MG63 (cell line): ENCODE measurements around the gene FAM117A. TPM values are rescaled to one million over a fixed set of nuclear protein-coding genes. Genes with fewer than 3 reads are reported as not detected.
"Not testable (repeated sequence)": the region's sequence is repeated elsewhere in the genome, so short reads cannot be mapped to it uniquely, and the experiment has no call there.

Experiments used
- DNase-seq: peaks from one replicate; pipeline ENCODE4 v3.0.0-alpha.2; 2020
- H3K27me3 ChIP-seq: fragments of 250-450 bp; sonication (Bioruptor Pico); 2 replicates; pipeline ENCODE4 v1.5.1; 2020; ENCODE audit warnings: mild to moderate bottlenecking, moderate library complexity
- H3K36me3 ChIP-seq: fragments of 250-450 bp; sonication (Bioruptor Pico); 2 replicates; pipeline ENCODE4 v1.5.1; 2020; ENCODE audit warnings: mild to moderate bottlenecking, moderate library complexity
- H3K4me3 ChIP-seq: fragments of 250-450 bp; sonication (Bioruptor Pico); 2 replicates; pipeline ENCODE4 v1.5.1; 2020; ENCODE audit warnings: mild to moderate bottlenecking, moderate library complexity
- H3K9me3 ChIP-seq: fragments of 250-450 bp; sonication (Bioruptor Pico); 2 replicates; pipeline ENCODE4 v1.5.1; 2020; ENCODE audit warnings: mild to moderate bottlenecking, moderate library complexity
- total RNA-seq: library from RNA; depleted of rRNA; stranded (reverse); fragments of >200 nt; shearing (Covaris generic); gene quantifications from 2 replicates; pipeline ENCODE4 v1.2.3, GENCODE V29; 2014; ENCODE audit warnings: low replicate concordance; rRNA removed

The FAM117A gene
- total RNA-seq, 1 experiment from 2014 or later, result 1.4 TPM

DNA sequence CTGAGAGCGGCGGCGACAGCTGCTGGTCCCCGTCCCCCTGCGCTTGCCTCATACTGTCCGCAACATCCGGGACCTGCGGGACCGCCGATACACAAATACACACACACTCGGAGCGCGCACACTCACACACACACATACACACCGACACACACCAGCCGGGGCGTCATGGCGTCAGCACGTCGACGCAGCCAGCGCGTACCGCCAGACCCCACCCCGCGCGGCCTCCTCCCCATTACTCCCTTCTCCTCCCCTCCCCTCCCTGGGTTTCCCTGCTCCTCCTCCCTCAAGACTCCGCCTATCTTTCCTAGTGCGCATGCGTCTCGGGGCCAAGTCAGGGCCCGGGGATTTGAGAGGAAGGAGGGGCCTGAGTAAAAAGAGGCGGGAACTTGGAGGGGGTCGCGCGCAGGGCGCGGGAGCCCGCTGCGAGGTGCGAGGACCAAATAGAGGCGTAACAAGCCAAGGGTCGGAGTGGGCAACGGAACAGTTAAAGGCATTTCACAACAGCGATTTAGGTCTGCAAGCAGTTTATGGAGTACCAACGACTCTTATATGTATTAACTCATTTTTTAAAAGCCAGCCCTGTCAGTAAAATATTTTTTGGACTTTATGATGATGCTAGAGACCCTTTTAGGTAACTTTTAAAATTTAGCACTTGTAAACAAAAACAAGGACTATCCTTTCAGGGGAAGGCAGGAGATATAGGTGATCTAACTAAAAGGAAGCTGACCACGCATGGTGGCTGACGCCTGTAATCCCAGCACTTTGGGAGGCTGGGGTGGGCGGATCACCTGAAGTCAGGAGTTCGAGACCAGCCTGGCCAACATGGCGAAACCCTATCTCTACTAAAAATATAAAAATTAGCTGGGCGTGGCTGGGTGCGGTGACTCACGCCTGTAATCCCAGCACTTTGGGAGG, 85.7 kb downstream of the FAM117A start, which contains the start of gene SPOP:
SPOP (minus strand) TSS at position 165 of the 915 bp plus-strand sequence. CDS start 55,287 bp downstream, outside the sequence.
- peak; percentile 99 for DNase-seq
- no peaks in the 10 kb centered on the region for H3K27me3 ChIP-seq

DNA sequence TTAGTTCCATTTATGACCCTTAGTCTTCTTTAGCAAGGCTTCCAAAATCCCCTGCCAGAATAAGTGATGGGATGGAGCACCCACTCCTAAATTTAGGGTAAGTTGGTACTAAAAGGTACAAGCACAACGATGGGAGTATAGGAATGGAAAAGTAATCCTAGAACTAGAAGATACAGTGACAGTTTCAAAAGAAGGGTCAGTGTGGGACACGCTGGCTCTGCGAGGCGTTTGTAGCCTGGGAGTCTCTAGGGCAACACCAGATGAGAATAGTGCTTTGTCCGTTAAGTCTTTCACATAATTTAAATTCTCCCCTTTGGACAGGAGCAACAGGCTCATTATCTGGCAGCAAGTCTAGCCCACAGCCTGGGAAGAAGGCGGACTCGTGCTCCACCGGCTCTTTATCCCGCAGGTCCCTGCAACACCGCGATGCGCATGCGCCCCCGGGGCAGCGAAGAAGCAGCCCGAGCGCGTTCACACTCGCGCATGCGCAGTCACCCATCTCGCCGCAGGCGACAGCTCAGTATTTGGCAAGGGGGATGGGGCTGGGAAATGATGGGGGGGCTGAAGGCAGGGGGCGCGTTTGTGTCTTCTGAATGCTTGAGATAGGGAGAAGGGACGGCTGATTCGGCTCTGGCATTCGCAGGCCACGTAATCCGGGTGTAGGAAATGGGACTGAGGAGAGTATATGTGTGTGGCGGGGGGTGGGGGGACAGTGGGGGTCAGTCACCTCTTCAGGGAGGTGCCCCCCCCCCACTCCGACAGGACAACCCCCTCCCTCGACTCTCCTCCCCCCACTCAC, 86.6 kb downstream of the FAM117A start:
- Histone ChIP-seq H3K36me3 (peaks cover 23% of the 10 kb centered on the region), H3K27me3 (no peaks in the 10 kb centered on the region), H3K9me3 (peaks cover 4% of the 10 kb centered on the region), H3K4me3 (peak overlapping the region; percentile 82)
- DNase-seq, result peak; percentile 95

More for the DNA sequence above, 85.7 kb downstream of the FAM117A start, which contains the start of gene SPOP:
- Histone ChIP-seq H3K9me3 (peaks cover 4% of the 10 kb centered on the region), H3K36me3 (peaks cover 23% of the 10 kb centered on the region), H3K4me3 (peak within 1 kb of the TSS; percentile 82)

DNA sequence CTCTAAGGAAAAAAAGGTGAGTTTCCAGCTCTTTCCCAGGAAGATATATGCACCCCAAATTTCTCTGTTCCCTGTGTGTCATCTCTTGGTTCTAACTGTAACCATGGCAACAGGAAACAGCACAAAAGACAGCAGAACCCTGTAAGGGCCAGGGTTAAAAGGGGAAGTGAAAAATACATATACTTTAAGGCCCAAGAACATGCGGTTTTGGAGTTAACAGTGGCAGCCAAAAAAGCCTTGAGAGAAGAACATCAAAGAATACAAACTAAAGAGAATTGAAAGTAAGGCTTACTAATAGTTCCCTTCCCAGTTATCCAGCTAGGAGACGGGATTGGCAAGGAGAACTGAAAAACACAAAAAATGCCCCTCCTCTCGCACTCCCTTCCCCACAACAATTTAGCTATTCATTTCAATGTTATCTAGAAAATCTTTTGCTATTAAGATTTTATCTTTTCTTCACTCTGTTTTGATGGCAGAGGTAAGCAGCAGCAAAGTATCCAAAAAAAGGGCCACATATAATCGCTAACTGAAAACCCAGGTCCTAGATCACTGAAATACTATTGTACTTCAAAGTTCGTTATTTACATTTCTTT, 87.6 kb downstream of the FAM117A start:
- Histone ChIP-seq H3K9me3 (peaks cover 4% of the 10 kb centered on the region), H3K36me3 (peaks cover 23% of the 10 kb centered on the region), H3K4me3 (peak overlapping the region; percentile 82), H3K27me3 (no peaks in the 10 kb centered on the region)
- no peak for DNase-seq

DNA sequence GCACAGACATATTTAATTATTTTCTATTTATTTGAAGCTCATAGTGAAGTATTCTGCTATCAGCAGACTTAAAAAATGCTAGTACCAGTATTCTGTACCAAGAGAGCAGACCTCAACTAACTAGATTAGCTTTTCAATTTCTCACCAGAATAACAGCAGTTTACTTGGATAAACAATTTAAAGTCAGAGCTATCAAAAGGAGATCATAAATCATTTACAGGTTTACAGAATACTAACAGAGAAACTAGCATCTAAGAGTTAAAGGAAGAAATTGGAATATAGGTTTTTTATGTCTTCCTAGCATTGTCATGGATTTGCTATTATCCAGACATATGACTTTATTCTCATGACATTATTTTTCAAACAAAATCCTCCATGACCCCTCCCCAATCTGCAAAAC, 89.4 kb downstream of the FAM117A start:
- no peak for DNase-seq
- Histone ChIP-seq H3K9me3 (peaks cover 4% of the 10 kb centered on the region), H3K36me3 (peaks cover 23% of the 10 kb centered on the region), H3K4me3 (no peak overlapping the region), H3K27me3 (no peaks in the 10 kb centered on the region)

DNA sequence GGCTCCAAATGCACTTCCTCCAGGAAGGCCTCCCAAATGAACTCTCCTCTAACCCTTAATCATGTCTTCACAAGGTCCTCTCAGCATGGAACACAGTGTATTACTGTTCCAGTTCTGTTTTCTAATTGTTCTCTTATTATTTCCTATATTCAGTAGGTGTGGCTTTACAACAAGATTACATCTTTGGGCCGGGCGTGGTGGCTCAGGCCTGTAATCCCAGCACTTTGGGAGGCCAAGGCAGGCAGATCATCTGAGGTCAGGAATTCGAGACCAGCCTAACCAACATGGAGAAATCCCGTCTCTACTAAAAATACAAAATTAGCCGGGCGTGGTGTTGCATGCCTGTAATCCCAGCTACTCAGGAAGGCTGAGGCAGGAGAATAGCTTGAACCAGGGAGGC, 90.3 kb downstream of the FAM117A start:
- H3K9me3 ChIP-seq, H3K4me3 ChIP-seq, DNase-seq, H3K27me3 ChIP-seq: not testable (repeated sequence)
- H3K36me3 ChIP-seq, result peaks cover 23% of the 10 kb centered on the region

DNA sequence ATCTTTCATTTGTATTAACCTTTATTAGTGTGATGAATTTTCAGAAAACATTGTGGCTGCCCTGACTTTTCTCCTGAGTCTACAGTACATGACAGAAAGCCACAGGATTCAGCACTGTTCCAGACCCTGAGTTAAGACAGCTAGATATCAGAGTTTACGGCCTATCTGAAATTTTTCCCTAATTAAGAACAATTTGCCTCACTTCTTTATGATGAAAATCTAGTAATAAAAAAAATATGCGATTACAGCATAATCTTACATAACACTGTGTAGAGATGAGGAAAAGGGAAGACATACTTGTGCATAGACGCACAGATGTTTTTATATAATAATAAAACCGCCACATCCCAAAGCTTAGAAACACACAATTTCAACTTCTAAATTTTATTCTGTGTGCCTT, 93.3 kb downstream of the FAM117A start:
- H3K9me3 ChIP-seq, result no peaks in the 10 kb centered on the region

DNA sequence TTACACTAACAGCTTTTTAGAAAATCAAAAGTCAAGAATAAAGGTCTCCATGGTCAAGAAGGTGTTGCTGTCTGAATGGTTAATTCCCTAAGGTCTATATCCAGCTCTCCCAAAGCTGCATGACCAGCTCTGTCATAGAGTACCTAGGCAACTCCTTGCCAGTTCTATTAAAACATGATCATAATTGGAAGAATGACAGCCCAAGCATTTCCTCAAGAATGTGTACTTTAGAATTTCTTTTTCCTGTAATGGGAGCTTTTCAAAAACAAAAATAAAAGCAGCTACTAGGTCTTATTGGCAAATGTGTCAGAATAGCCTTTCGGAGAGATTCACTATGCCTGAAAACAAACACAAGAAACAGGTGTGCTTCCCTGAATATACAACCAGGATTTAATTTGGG, 93.9 kb downstream of the FAM117A start:
- H3K4me3 ChIP-seq, result no peak overlapping the region
- H3K36me3 ChIP-seq, result peaks cover 33% of the 10 kb centered on the region
- no peaks in the 10 kb centered on the region for H3K27me3 ChIP-seq
- DNase-seq, result no peak
- no peaks in the 10 kb centered on the region for H3K9me3 ChIP-seq

More for the DNA sequence above, 93.3 kb downstream of the FAM117A start:
- DNase-seq, result no peak
- no peaks in the 10 kb centered on the region for H3K27me3 ChIP-seq
- peaks cover 35% of the 10 kb centered on the region for H3K36me3 ChIP-seq
- no peak overlapping the region for H3K4me3 ChIP-seq

DNA sequence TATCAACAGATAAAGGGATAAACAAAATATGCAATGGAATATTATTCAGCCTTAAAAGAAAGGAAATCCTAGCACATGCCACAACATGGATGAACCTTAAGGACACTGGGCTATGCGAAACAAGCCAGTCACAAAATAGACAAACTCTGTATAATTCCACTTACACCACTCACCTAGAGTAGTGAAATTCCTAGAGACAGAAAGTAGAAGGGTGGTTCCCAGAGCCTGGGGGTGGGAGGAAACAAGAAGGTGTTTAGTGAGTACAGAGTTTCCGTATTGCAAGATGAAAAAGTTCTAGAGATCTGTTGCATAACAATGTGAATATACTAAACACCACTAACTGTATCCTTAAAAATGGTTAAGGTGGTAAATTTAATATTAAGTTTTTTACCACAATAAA, 96.1 kb downstream of the FAM117A start:
- H3K9me3 ChIP-seq, result no peaks in the 10 kb centered on the region
- peaks cover 27% of the 10 kb centered on the region for H3K36me3 ChIP-seq
- H3K4me3 ChIP-seq, result no peak overlapping the region
- no peaks in the 10 kb centered on the region for H3K27me3 ChIP-seq
- DNase-seq, result no peak

DNA sequence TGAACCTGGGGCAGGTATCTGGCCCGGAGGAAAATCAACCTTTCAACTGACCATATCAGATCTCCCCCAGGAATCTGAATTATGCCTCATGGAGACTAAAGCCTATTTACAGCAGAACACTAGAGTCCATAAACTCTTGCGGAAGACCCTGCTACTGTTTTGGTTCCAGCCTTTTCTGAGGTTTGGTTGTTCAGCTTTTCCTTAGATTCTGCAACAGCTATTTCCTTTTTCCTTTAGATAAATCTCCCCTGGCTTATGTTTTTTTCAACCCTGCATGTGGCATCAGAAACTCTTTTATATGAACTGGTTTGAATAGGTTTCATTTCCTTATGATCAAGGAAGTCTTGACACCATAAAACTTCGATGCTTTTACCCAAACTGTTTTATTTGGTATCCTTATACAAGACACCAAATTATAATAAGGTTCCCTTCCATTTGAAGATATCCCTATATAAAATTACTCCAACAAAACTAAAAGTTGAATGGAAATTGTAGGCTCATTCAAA, 99.2 kb downstream of the FAM117A start:
- Histone ChIP-seq H3K36me3 (peaks cover 33% of the 10 kb centered on the region), H3K4me3 (no peak overlapping the region), H3K27me3 (no peaks in the 10 kb centered on the region), H3K9me3 (no peaks in the 10 kb centered on the region)
- DNase-seq, result no peak

Other genes starting within 250 kb of the FAM117A start
- gene NXPH3, start 188.3 kb downstream of the FAM117A start, total RNA-seq, result 0.36 TPM in 1 of 2 replicates, not detected in the other
- 84.1 and 126 TPM in 2 replicates for gene SPOP, start 86.0 kb downstream of the FAM117A start, total RNA-seq
- 76.6 and 87.1 TPM in 2 replicates for gene SLC35B1, start 56.2 kb downstream of the FAM117A start, total RNA-seq
- 31.0 and 40.6 TPM in 2 replicates for gene KAT7, start 24.6 kb upstream of the FAM117A start, total RNA-seq
- not detected in 2 replicates for gene TAC4, start 83.9 kb upstream of the FAM117A start, total RNA-seq
- gene DLX4, start 205.1 kb upstream of the FAM117A start, total RNA-seq, result 6.1 and 8.6 TPM in 2 replicates
- 2.5 and 5.3 TPM in 2 replicates for gene DLX3, start 231.1 kb upstream of the FAM117A start, total RNA-seq